Natural killer cell treated with Interleukin-12 subunit alpha and Interleukin-12 subunit beta and Interleukin-15 and Interleukin-18, amount 100 ng/mL, for 72 hours (primary cell): ENCODE measurements around the gene ARHGAP26. TPM values are rescaled to one million over a fixed set of nuclear protein-coding genes. Genes with fewer than 3 reads are reported as not detected.

ENCODE experiments used
- ATAC-seq, 2 donors: fragments of 150-1000 bp; cut with Tn5 transposase in 1 of 2; sonication (Bioruptor Pico), chemical (Tn5 transposase) in 1 of 2; 2 replicates each; pipeline ENCODE4 v1.10.0; 2021
- DNase-seq: peaks from one replicate; pipeline ENCODE4 v3.0.0; 2022; ENCODE audit warnings: low spot score
- H3K27ac Mint-ChIP-seq, 2 donors: 1 replicate in 1 of 2; 2 replicates in 1 of 2; pipeline ENCODE4 v1.8.0; 2022; ENCODE audit warnings: mixed read lengths in 2 of 2, mild to moderate bottlenecking in 1 of 2, moderate library complexity in 1 of 2
- H3K27me3 Mint-ChIP-seq, 2 donors: 1 replicate in 1 of 2; 2 replicates in 1 of 2; pipeline ENCODE4 v1.8.0; 2022; ENCODE audit warnings: mixed read lengths in 2 of 2
- H3K36me3 Mint-ChIP-seq: one replicate; pipeline ENCODE4 v1.8.0; 2022; ENCODE audit warnings: mixed read lengths
- H3K4me1 Mint-ChIP-seq, 2 donors: 1 replicate in 1 of 2; 2 replicates in 1 of 2; pipeline ENCODE4 v1.8.0; 2022; ENCODE audit warnings: low read depth in 2 of 2, mixed read lengths in 2 of 2, mild to moderate bottlenecking in 1 of 2
- H3K4me3 Mint-ChIP-seq: one replicate; pipeline ENCODE4 v1.8.0; 2022; ENCODE audit warnings: mixed read lengths
- H3K9me3 Mint-ChIP-seq: 2 replicates; pipeline ENCODE4 v1.8.0; 2022; ENCODE audit warnings: mixed read lengths
- total RNA-seq, 2 donors: library from RNA; stranded (reverse); gene quantifications; one replicate each; pipeline ENCODE4 v1.2.3, GENCODE V29; 2022

ARHGAP26 gene
- total RNA-seq, 2 donors from 2014 or later, result 109 to 110 TPM

DNA sequence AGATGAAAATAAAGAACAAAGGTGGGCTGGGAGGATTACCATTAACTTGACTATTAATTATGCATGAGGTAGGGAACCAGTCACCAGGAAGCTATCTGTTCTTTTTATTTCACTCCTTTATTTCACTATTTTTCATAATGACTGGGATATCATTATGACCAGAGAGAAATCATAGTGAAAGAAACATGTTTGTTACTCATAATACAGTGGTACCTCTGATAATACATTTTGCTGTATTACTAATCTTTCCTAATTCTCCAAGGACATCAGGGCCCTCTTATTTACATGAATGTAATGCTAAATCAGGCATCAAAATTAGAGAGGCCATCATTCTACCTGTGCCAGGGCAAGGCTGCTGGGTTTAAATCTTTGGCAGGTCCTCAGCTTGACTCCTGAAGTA, 379.6 kb downstream of the ARHGAP26 start:
- H3K4me3 Mint-ChIP-seq, result no peak overlapping the region
- ATAC-seq (peak in 1 of 2 donors; percentile 53), DNase-seq (no peak)
- no peaks in the 10 kb centered on the region for H3K27me3 Mint-ChIP-seq
- H3K4me1 Mint-ChIP-seq, result peaks cover 42 to 51% of the 10 kb centered on the region in 2 donors
- H3K36me3 Mint-ChIP-seq, result peaks cover 51% of the 10 kb centered on the region
- H3K9me3 Mint-ChIP-seq, result peaks cover 5% of the 10 kb centered on the region
- H3K27ac Mint-ChIP-seq, result peak overlapping the region; percentile 19 to 85

GRCh38 chr5:143151056-143151700, 381.0 kb downstream of the ARHGAP26 start:
- Mint-ChIP-seq H3K27me3 (no peaks in the 10 kb centered on the region), H3K4me1 (peaks cover 35 to 47% of the 10 kb centered on the region in 2 donors), H3K4me3 (no peak overlapping the region), H3K36me3 (peaks cover 46% of the 10 kb centered on the region), H3K9me3 (peaks cover 3% of the 10 kb centered on the region), H3K27ac (peak overlapping the region in 1 of 2 donors; percentile 40)
- ATAC-seq (no peak), DNase-seq (no peak)

GRCh38 chr5:143152445-143152844, 382.3 kb downstream of the ARHGAP26 start:
- Mint-ChIP-seq H3K9me3 (peaks cover 3% of the 10 kb centered on the region), H3K4me1 (peaks cover 30 to 42% of the 10 kb centered on the region in 2 donors), H3K27ac (peak overlapping the region in 1 of 2 donors; percentile 42), H3K36me3 (peaks cover 41% of the 10 kb centered on the region), H3K27me3 (no peaks in the 10 kb centered on the region), H3K4me3 (no peak overlapping the region)
- no peak for ATAC-seq
- no peak for DNase-seq

- Mint-ChIP-seq H3K9me3 (no peaks in the 10 kb centered on the region), H3K4me1 (peaks cover 24 to 32% of the 10 kb centered on the region in 2 donors), H3K36me3 (peaks cover 32% of the 10 kb centered on the region), H3K27ac (peak overlapping the region in 1 of 2 donors; percentile 34), H3K4me3 (no peak overlapping the region), H3K27me3 (no peaks in the 10 kb centered on the region)
- ATAC-seq (no peak), DNase-seq (no peak)
Observed at GRCh38 chr5:143153332-143154119, 383.3 kb downstream of the ARHGAP26 start.

GRCh38 chr5:143154510-143155370, 384.6 kb downstream of the ARHGAP26 start:
- no peaks in the 10 kb centered on the region for H3K27me3 Mint-ChIP-seq
- H3K27ac Mint-ChIP-seq, result peak overlapping the region in 1 of 2 donors; percentile 57
- DNase-seq (no peak), ATAC-seq (no peak)
- H3K36me3 Mint-ChIP-seq, result peaks cover 28% of the 10 kb centered on the region
- H3K4me3 Mint-ChIP-seq, result no peak overlapping the region
- no peaks in the 10 kb centered on the region for H3K9me3 Mint-ChIP-seq
- H3K4me1 Mint-ChIP-seq, result peaks cover 13 to 30% of the 10 kb centered on the region in 2 donors

DNA sequence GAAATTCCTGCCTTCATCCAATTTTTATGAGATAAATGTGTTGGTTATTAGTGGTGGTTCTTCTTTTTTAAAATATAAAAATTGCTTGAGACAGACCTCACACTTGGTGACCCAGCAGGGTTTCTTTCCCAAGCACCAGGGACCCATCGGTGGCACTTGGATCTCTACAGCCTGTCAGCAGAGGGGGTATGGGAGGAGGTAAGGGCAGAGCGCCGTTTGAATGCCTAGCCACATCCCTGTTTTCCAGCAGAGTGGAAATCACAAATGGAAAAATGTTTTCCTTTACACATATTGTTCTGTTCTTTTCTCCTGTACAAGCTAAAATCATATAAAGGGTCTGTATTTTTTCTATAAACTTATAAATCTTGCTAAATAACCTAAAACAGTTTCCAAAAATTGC, 385.3 kb downstream of the ARHGAP26 start:
- Mint-ChIP-seq H3K36me3 (peaks cover 22% of the 10 kb centered on the region), H3K9me3 (no peaks in the 10 kb centered on the region), H3K4me1 (peaks cover 5 to 26% of the 10 kb centered on the region in 2 donors), H3K27me3 (no peaks in the 10 kb centered on the region), H3K4me3 (no peak overlapping the region), H3K27ac (peak overlapping the region in 1 of 2 donors; percentile 57)
- no peak for DNase-seq
- ATAC-seq, result no peak

DNA sequence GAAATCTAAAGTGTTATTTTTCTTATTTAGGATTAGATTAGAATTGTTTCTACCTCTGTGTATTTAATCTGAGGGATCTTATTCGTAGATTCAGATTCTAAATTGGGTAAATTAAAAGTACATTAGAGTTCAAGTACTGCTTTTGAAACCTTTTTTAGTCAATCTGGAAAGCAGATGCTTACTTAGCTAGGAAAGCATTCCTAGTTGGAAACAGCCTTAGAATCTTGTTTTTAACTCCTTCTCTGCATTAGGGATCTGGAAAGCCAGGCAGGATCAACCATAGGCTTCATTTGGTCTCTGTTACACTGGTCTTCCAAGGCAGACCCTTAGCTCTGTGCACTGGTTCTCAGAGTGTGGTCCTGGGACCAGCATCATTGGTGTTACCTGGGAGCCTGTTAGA, 385.9 kb downstream of the ARHGAP26 start:
- no peaks in the 10 kb centered on the region for H3K27me3 Mint-ChIP-seq
- ATAC-seq, result no peak
- H3K27ac Mint-ChIP-seq, result peak overlapping the region in 1 of 2 donors; percentile 57
- H3K4me3 Mint-ChIP-seq, result no peak overlapping the region
- peaks cover 16% of the 10 kb centered on the region for H3K36me3 Mint-ChIP-seq
- H3K4me1 Mint-ChIP-seq, result peaks cover 5 to 26% of the 10 kb centered on the region in 2 donors
- DNase-seq, result no peak
- H3K9me3 Mint-ChIP-seq, result no peaks in the 10 kb centered on the region

GRCh38 chr5:143156572-143156971, 386.4 kb downstream of the ARHGAP26 start:
- ATAC-seq (no peak), DNase-seq (no peak)
- peaks cover 15% of the 10 kb centered on the region for H3K36me3 Mint-ChIP-seq
- H3K4me1 Mint-ChIP-seq, result peaks cover 9 to 30% of the 10 kb centered on the region in 2 donors
- H3K4me3 Mint-ChIP-seq, result no peak overlapping the region
- no peaks in the 10 kb centered on the region for H3K9me3 Mint-ChIP-seq
- H3K27ac Mint-ChIP-seq, result peak overlapping the region in 1 of 2 donors; percentile 57
- H3K27me3 Mint-ChIP-seq, result no peaks in the 10 kb centered on the region

- peak overlapping the region; percentile 5 to 80 for H3K27ac Mint-ChIP-seq
Observed at GRCh38 chr5:143159031-143159430, 388.9 kb downstream of the ARHGAP26 start.

DNA sequence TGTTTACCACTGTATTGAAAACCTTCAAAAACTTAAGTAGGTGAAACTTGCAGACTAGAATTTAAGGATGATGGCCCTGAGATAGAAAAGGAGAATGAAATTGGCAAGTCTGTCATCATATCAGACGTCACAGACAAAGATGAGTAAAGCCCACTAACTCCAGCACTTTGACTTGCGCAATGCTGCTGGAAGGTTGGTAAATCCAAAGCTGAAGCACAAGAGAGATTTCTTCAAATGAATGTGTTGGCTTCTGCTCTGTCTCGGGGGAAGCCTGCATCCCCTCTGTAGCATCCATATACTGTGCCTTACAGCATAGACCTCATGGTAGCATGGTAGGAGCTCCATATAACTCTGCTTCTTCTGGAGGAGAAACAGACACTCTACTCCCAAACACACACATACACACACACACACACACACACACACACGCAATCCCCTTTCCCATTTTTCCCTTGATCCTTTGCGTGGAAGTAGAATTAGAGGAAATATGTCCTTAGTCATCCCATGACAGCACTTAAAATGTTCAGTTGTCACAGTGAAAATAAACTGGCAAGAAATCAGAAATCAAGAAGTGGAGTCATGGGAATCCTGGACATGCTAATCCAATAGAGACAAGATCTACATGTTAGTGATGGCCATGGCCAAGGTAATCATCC, 391.8 kb downstream of the ARHGAP26 start:
- peak overlapping the region; percentile 53 to 86 for H3K27ac Mint-ChIP-seq
- no peaks in the 10 kb centered on the region for H3K9me3 Mint-ChIP-seq
- peaks cover 17 to 43% of the 10 kb centered on the region in 2 donors for H3K4me1 Mint-ChIP-seq
- peaks cover 12% of the 10 kb centered on the region for H3K36me3 Mint-ChIP-seq
- H3K27me3 Mint-ChIP-seq, result no peaks in the 10 kb centered on the region
- DNase-seq (no peak), ATAC-seq (peak; percentile 64 to 76)
- no peak overlapping the region for H3K4me3 Mint-ChIP-seq

More at GRCh38 chr5:143159031-143159430, 388.9 kb downstream of the ARHGAP26 start:
- DNase-seq (no peak), ATAC-seq (no peak)
- Mint-ChIP-seq H3K4me3 (no peak overlapping the region), H3K9me3 (no peaks in the 10 kb centered on the region), H3K4me1 (peaks cover 17 to 33% of the 10 kb centered on the region in 2 donors), H3K36me3 (peaks cover 12% of the 10 kb centered on the region), H3K27me3 (no peaks in the 10 kb centered on the region)

DNA sequence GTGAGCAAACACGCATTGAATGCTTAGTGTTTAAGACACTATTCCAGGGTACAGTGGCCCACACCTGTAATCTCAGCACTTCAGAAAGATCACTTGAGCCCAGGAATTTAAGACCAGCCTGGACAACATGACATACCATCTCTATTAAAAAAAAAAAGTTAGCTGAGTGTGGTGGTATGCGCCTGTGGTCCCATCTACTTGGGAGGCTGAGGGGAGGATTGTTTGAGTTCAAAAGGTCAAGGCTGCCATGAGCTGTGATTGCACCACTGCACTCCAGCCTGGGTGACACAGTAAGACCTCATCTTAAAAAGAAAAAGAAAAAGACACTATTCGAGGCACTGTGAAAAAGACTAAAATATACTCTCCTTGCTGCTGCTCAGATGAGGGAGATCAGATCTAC, 392.6 kb downstream of the ARHGAP26 start:
- Mint-ChIP-seq H3K36me3 (peaks cover 12% of the 10 kb centered on the region), H3K27ac (peak overlapping the region in 1 of 2 donors; percentile 86), H3K4me1 (peaks cover 20 to 43% of the 10 kb centered on the region in 2 donors), H3K4me3 (no peak overlapping the region), H3K9me3 (no peaks in the 10 kb centered on the region), H3K27me3 (no peaks in the 10 kb centered on the region)
- DNase-seq (no peak), ATAC-seq (no peak)

DNA sequence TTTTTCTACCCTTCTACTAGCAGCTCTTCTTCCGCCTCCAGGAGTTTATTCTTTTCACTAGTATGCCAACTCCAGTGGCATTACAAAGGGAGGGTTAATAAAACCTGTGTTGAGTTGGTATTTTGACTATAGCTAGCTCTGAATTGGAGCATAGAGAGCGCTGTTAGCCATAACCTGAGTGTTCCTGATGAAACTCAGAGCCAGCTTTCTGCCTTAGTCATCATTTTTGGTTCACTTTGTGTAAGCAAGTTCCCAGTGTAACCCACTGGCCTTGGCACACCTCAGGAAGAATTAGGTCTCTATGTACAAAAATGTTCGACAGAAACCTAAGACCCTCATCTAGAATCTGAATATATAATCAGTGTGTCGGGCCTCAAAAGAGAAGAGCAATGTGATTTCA, 394.4 kb downstream of the ARHGAP26 start:
- no peaks in the 10 kb centered on the region for H3K27me3 Mint-ChIP-seq

More for the DNA sequence above, 394.4 kb downstream of the ARHGAP26 start:
- H3K4me3 Mint-ChIP-seq, result no peak overlapping the region
- H3K9me3 Mint-ChIP-seq, result no peaks in the 10 kb centered on the region
- H3K4me1 Mint-ChIP-seq, result peaks cover 22 to 45% of the 10 kb centered on the region in 2 donors
- ATAC-seq (no peak), DNase-seq (no peak)
- H3K36me3 Mint-ChIP-seq, result peaks cover 12% of the 10 kb centered on the region
- peak overlapping the region in 1 of 2 donors; percentile 52 for H3K27ac Mint-ChIP-seq
